Liver (tissue), 3 donors: ENCODE data around the gene POFUT1.

ENCODE experiments used
- ATF3 ChIP-seq: IDR thresholded peaks from 2 replicates; pipeline ENCODE4 v1.6.1; 2016; ENCODE audit warnings: antibody characterized with exemption
- CTCF ChIP-seq: fragments of 150-350 bp; IDR thresholded peaks from 2 replicates; pipeline ENCODE4 v1.5.1; 2017; ENCODE audit warnings: improper control_type of control experiment, low read depth, low read length; ENCODE audit not compliant: missing input control
- EGR1 ChIP-seq, 2 donors: IDR thresholded peaks; 2 replicates each; pipeline ENCODE4 v1.6.1; 2016 to 2018; ENCODE audit warnings: antibody characterized with exemption in 2 of 2, low read depth in 2 of 2
- GABPA ChIP-seq, 2 donors: IDR thresholded peaks in 1 of 2; conservative IDR thresholded peaks in 1 of 2; 2 replicates each; pipeline ENCODE4 v1.6.1; 2016; ENCODE audit warnings: antibody characterized with exemption in 2 of 2, mild to moderate bottlenecking in 1 of 2, moderate library complexity in 1 of 2
- HNF4G ChIP-seq: IDR thresholded peaks from 2 replicates; pipeline ENCODE4 v1.6.1; 2016; ENCODE audit warnings: antibody characterized with exemption
- JUND ChIP-seq, 2 donors: IDR thresholded peaks; 2 replicates each; pipeline ENCODE4 v1.6.1; 2016; ENCODE audit warnings: antibody characterized with exemption in 2 of 2
- MAX ChIP-seq: IDR thresholded peaks from 2 replicates; pipeline ENCODE4 v1.6.1; 2016; ENCODE audit warnings: antibody characterized with exemption
- RAD21 ChIP-seq, 2 donors: IDR thresholded peaks; 2 replicates each; pipeline ENCODE4 v1.6.1; 2016; ENCODE audit warnings: antibody characterized with exemption in 2 of 2, mild to moderate bottlenecking in 2 of 2
- REST ChIP-seq: IDR thresholded peaks from 2 replicates; pipeline ENCODE4 v1.6.1; 2016; ENCODE audit warnings: antibody characterized with exemption, mild to moderate bottlenecking
- RXRA ChIP-seq, 2 donors: IDR thresholded peaks; 2 replicates each; pipeline ENCODE4 v1.6.1; 2017 to 2018; ENCODE audit warnings: antibody characterized with exemption in 2 of 2, mild to moderate bottlenecking in 1 of 2
- SP1 ChIP-seq: IDR thresholded peaks from 2 replicates; pipeline ENCODE4 v1.6.1; 2018; ENCODE audit warnings: antibody characterized with exemption, mild to moderate bottlenecking
- TAF1 ChIP-seq: conservative IDR thresholded peaks from 2 replicates; pipeline ENCODE4 v1.6.1; 2016; ENCODE audit warnings: antibody characterized with exemption, mild to moderate bottlenecking
- ZBTB33 ChIP-seq: IDR thresholded peaks from 2 replicates; pipeline ENCODE4 v1.6.1; 2016; ENCODE audit warnings: antibody characterized with exemption
- donor health status: healthy.
- donor health status: healthy.

GRCh38 chr20:32232326-32232886, 24.7 kb downstream of the POFUT1 start:
- TF ChIP-seq HNF4G (no peak), RXRA (IDR thresholded peaks at IDR 0.05) (no peak), ZBTB33 (no peak), CTCF (no peak), SP1 (no peak), TAF1 (no peak), MAX (no peak), EGR1 (IDR thresholded peaks at IDR 0.05; ENCODE audit: low read depth in 2 of 2) (no peak), RAD21 (IDR thresholded peaks at IDR 0.05) (no peak), GABPA (IDR thresholded peaks at IDR 0.05 in 1 of 2, conservative IDR thresholded peaks at IDR 0.05 in 1 of 2) (no peak), ATF3 (no peak), REST (no peak), JUND (IDR thresholded peaks at IDR 0.05) (no peak)
